Tibial nerve (tissue), 3 donors: Measurements from ENCODE around the gene RHBDL1.

Source experiments
- CTCF ChIP-seq, 5 experiments: fragments of 200-600 bp in 3 of 5; fragments of 450-650 bp in 2 of 5; sonication (generic) in 3 of 5; IDR thresholded peaks; one replicate each; pipeline ENCODE4 v1.5.1; 2016 to 2019; ENCODE audit warnings: antibody characterized with exemption in 5 of 5, mild to moderate bottlenecking in 3 of 5, moderate library complexity in 2 of 5
- POLR2A ChIP-seq, 2 donors: fragments of 450-650 bp; IDR thresholded peaks; one replicate each; pipeline ENCODE4 v1.6.1; 2017; ENCODE audit warnings: antibody characterized with exemption in 2 of 2, mild to moderate bottlenecking in 2 of 2, moderate library complexity in 2 of 2

- TF ChIP-seq CTCF (IDR thresholded peaks at IDR 0.05) (no peak), POLR2A (IDR thresholded peaks at IDR 0.05) (no peak)
These were observed 12.0 kb downstream of the RHBDL1 start for GRCh38 chr16:687499-687898.
